GM19324 (cell line): Measurements from ENCODE around the gene DNAAF8.

Source experiments
- ATAC-seq: cut with Tn5 transposase; IDR thresholded peaks from one replicate; pipeline ENCODE4 v1.9.1; 2021; ENCODE audit warnings: mild to moderate bottlenecking, moderate library complexity; ENCODE audit not compliant: unreplicated experiment, low FRiP score

DNAAF8 gene

GRCh38 chr16:4734063-4734729 lies at the start of gene DNAAF8, which contains the start of gene ANKS3:
DNAAF8 (plus strand) TSS chr16:4734537; CDS start chr16:4736515, 1,978 bp downstream.
ANKS3 (minus strand) TSS chr16:4734271; CDS start chr16:4730149, 4,122 bp downstream.
- peak; percentile 83 for ATAC-seq

- no peak for ATAC-seq
Measured at GRCh38 chr16:4684763-4685162, 49.6 kb upstream of the DNAAF8 start.

GRCh38 chr16:4685292-4685691 lies 49.0 kb upstream of the DNAAF8 start:
- no peak for ATAC-seq

- no peak for ATAC-seq
Measured at GRCh38 chr16:4685776-4686496, 48.4 kb upstream of the DNAAF8 start.

- ATAC-seq = no peak
Measured at GRCh38 chr16:4686497-4687210, 47.7 kb upstream of the DNAAF8 start.

GRCh38 chr16:4687416-4687815 lies 46.9 kb upstream of the DNAAF8 start:
- ATAC-seq = no peak

- ATAC-seq = no peak
Measured at GRCh38 chr16:4687946-4688673, 46.2 kb upstream of the DNAAF8 start.

GRCh38 chr16:4688674-4689045 lies 45.7 kb upstream of the DNAAF8 start:
- ATAC-seq = no peak

- no peak for ATAC-seq
Measured at GRCh38 chr16:4689091-4689671, 45.2 kb upstream of the DNAAF8 start.

GRCh38 chr16:4689864-4690704 lies 44.3 kb upstream of the DNAAF8 start:
- no peak for ATAC-seq

- no peak for ATAC-seq
Measured at GRCh38 chr16:4690946-4691665, 43.2 kb upstream of the DNAAF8 start.

GRCh38 chr16:4691666-4692412 lies 42.5 kb upstream of the DNAAF8 start:
- no peak for ATAC-seq

- peak; percentile 13 for ATAC-seq
Measured at GRCh38 chr16:4692460-4693295, 41.7 kb upstream of the DNAAF8 start.

GRCh38 chr16:4693296-4693955 lies 40.9 kb upstream of the DNAAF8 start, which contains the start of gene NUDT16L1:
NUDT16L1 (plus strand) TSS chr16:4693562; CDS start chr16:4693727, 165 bp downstream.
- ATAC-seq = peak; percentile 92

GRCh38 chr16:4693956-4694641 lies 40.2 kb upstream of the DNAAF8 start:
- ATAC-seq = peak; percentile 4
